ENCODE data around the gene GRIK5. TPM values are rescaled to one million over a fixed set of nuclear protein-coding genes. Genes with fewer than 3 reads are reported as not detected.
A peak's percentile ranks its signal among the peaks of the same experiment; 100 is the strongest.

The GRIK5 gene
- total RNA-seq, 1 experiment from 2014 or later: 43.1 TPM

DNA sequence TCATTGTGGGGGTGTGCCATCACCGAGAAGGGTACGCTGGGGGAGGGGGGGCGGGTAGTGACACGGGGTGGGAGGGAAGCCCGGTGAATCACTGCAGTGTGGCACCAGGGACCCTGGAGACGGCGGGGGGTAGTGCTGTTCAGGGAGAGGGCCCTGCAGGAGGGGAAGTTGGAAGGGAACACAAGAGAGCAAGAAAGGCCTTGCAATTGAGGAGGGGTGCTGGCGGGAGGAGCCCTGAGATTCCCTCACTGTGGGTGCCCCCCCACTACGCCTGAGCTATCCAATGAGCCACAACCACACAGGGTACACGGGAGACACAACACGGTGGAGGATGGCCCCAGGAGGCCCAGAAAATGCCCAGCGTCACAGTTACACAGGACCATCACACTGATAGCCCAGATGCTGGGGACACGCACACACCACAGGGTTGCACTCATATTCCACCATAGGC, 75.5 kb downstream of the GRIK5 start:
- no peak overlapping the region for H3K4ac ChIP-seq (ENCODE audit: low read depth, low read length)
- H2BK15ac ChIP-seq (ENCODE audit: low read depth, low read length): no peak overlapping the region
- peaks cover 9% of the 10 kb centered on the region for H3K23me2 ChIP-seq (ENCODE audit: insufficient read length, low read depth, low read length, poor library complexity, severe bottlenecking)
- H3K9ac ChIP-seq (ENCODE audit: extremely low read depth, insufficient read length, low read length): no peak overlapping the region
- peaks cover 68% of the 10 kb centered on the region for H3K27me3 Mint-ChIP-seq (ENCODE audit: low read depth)
- no peak overlapping the region for H3K56ac ChIP-seq (ENCODE audit: insufficient read length, low read depth, low read length)
- H4K8ac ChIP-seq (replicated peaks; ENCODE audit: insufficient read length, low read depth, low read length): no peak overlapping the region
- no peak overlapping the region for H2BK120ac ChIP-seq (ENCODE audit: low read depth, low read length, poor library complexity, severe bottlenecking)
- H3K18ac ChIP-seq (ENCODE audit: insufficient read length, low read depth, low read length): no peak overlapping the region
- peaks cover 21 to 40% of the 10 kb centered on the region in 2 experiments for H3K4me1 Mint-ChIP-seq
- TF ChIP-seq, protein P1, sequence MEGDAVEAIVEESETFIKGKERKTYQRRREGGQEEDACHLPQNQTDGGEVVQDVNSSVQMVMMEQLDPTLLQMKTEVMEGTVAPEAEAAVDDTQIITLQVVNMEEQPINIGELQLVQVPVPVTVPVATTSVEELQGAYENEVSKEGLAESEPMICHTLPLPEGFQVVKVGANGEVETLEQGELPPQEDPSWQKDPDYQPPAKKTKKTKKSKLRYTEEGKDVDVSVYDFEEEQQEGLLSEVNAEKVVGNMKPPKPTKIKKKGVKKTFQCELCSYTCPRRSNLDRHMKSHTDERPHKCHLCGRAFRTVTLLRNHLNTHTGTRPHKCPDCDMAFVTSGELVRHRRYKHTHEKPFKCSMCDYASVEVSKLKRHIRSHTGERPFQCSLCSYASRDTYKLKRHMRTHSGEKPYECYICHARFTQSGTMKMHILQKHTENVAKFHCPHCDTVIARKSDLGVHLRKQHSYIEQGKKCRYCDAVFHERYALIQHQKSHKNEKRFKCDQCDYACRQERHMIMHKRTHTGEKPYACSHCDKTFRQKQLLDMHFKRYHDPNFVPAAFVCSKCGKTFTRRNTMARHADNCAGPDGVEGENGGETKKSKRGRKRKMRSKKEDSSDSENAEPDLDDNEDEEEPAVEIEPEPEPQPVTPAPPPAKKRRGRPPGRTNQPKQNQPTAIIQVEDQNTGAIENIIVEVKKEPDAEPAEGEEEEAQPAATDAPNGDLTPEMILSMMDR (conservative IDR thresholded peaks at IDR 0.05): no peak
- no peak overlapping the region for H2BK12ac ChIP-seq (ENCODE audit: insufficient read length, low read depth, low read length)
- H3K23ac ChIP-seq (ENCODE audit: insufficient read length, low read depth, low read length): no peak overlapping the region
- no peak overlapping the region for H2AK5ac ChIP-seq (ENCODE audit: insufficient read length, low read length)
- peaks cover 16% of the 10 kb centered on the region; the same call in 1 of the 2 replicates for H3K27me3 ChIP-seq (ENCODE audit: insufficient read depth, low read length)
- no peak overlapping the region for H3K27ac ChIP-seq (ENCODE audit: insufficient read length, low read depth, low read length)
- H2BK20ac ChIP-seq (ENCODE audit: low read depth, low read length, poor library complexity, severe bottlenecking): no peak overlapping the region
- no peak overlapping the region for H3T11ph ChIP-seq (ENCODE audit: low read length)
- no peak overlapping the region for H3K27ac Mint-ChIP-seq
- H3K4me1 ChIP-seq (ENCODE audit: insufficient read depth, low read length): no peaks in the 10 kb centered on the region
- H3K14ac ChIP-seq (ENCODE audit: insufficient read depth, low read length): no peak overlapping the region
- H4K91ac ChIP-seq (ENCODE audit: insufficient read length, low read depth, low read length): no peak overlapping the region
- no peaks in the 10 kb centered on the region for H3K79me2 ChIP-seq (ENCODE audit: insufficient read depth, low read length)
- no peak overlapping the region for H3K4me2 ChIP-seq (ENCODE audit: insufficient read depth, insufficient read length, low read length)
- no peaks in the 10 kb centered on the region for H3K79me1 ChIP-seq (ENCODE audit: insufficient read depth, low read depth, low read length, poor library complexity, severe bottlenecking)
- no peak overlapping the region for H2BK5ac ChIP-seq (ENCODE audit: insufficient read length, low read length)
- peaks cover 0 to under 1% (median 0%) of the 10 kb centered on the region in 3 experiments; a peak in 4 of 7 replicates for H3K36me3 Mint-ChIP-seq (ENCODE audit: insufficient read depth in 1 of 3, low read depth in 3 of 3)
- peak overlapping the region in 1 of 2 experiments; percentile 43; a peak in 4 of 5 replicates for H3K4me3 Mint-ChIP-seq
- no peaks in the 10 kb centered on the region for H3K9me3 ChIP-seq (ENCODE audit: control insufficient read depth, low read depth, low read length)
- H4K20me1 ChIP-seq (ENCODE audit: control insufficient read depth, insufficient read depth, insufficient read length): peaks cover 1% of the 10 kb centered on the region
- no peak overlapping the region for H2AFZ ChIP-seq (ENCODE audit: low read length)
- DNase-seq: no peak
- H3K9me3 Mint-ChIP-seq: peaks cover 0 to 2% of the 10 kb centered on the region in 2 experiments; a peak in 3 of 5 replicates
- no CpG with 5 or more reads among the region's 13 CpGs for WGBS (ENCODE audit: extremely low coverage, insufficient read length, low lambda C conversion rate)
- H4K5ac ChIP-seq (ENCODE audit: insufficient read length, low read depth, low read length): no peak overlapping the region

All from H9 (cell line).